Fibroblast of the aortic adventitia (primary cell): Measurements from ENCODE around the gene ADORA3. TPM values are rescaled to one million over a fixed set of nuclear protein-coding genes. Genes with fewer than 3 reads are reported as not detected.

Experiments
- DNase-seq: peaks from one replicate; pipeline ENCODE4 v3.0.0-alpha.2; 2010; ENCODE audit warnings: low read depth
- H3K4me3 ChIP-seq: 2 replicates; pipeline ENCODE4 v1.5.1; 2011; ENCODE audit warnings: low read depth, mild to moderate bottlenecking, control low read depth, low read length, moderate library complexity
- CTCF ChIP-seq: IDR thresholded peaks from 2 replicates; pipeline ENCODE4 v1.5.1; 2011; ENCODE audit warnings: mild to moderate bottlenecking, low read length, control low read depth, inconsistent platforms; ENCODE audit not compliant: insufficient read depth
- total RNA-seq: library from RNA; depleted of rRNA; stranded (reverse); fragments of >200 nt; gene quantifications from 2 replicates; pipeline ENCODE4 v1.2.3, GENCODE V29; 2012; ENCODE audit warnings: low replicate concordance

ADORA3 gene
- total RNA-seq, 1 donor: not detected

GRCh38 chr1:111470596-111470995 is 32.8 kb downstream of the ADORA3 start:
- no peak for TF ChIP-seq CTCF
- DNase-seq: no peak
- no peak overlapping the region for H3K4me3 ChIP-seq

- DNase-seq: no peak
- H3K4me3 ChIP-seq: no peak overlapping the region
- no peak for TF ChIP-seq CTCF
Observed at GRCh38 chr1:111469539-111469938, 33.9 kb downstream of the ADORA3 start.

- no peak overlapping the region for H3K4me3 ChIP-seq
- no peak for DNase-seq
- TF ChIP-seq CTCF: no peak
Observed at GRCh38 chr1:111468717-111469100, 34.7 kb downstream of the ADORA3 start.

- H3K4me3 ChIP-seq: no peak overlapping the region
- DNase-seq: no peak
- TF ChIP-seq CTCF: no peak
Observed at GRCh38 chr1:111467865-111468716, 35.3 kb downstream of the ADORA3 start.

GRCh38 chr1:111466480-111466879 is 37.0 kb downstream of the ADORA3 start:
- no peak for TF ChIP-seq CTCF
- no peak for DNase-seq
- H3K4me3 ChIP-seq: no peak overlapping the region

GRCh38 chr1:111465754-111466153 is 37.7 kb downstream of the ADORA3 start:
- no peak overlapping the region for H3K4me3 ChIP-seq
- no peak for DNase-seq
- no peak for TF ChIP-seq CTCF
